Fibroblast of mammary gland (primary cell): ENCODE measurements around the gene PSMD6.

ENCODE experiments used
- DNase-seq: peaks from one replicate; pipeline ENCODE4 v3.0.0-alpha.2; 2010; ENCODE audit warnings: low read depth
- H3K4me3 ChIP-seq: 2 replicates; pipeline ENCODE4 v1.5.1; 2011; ENCODE audit warnings: low read depth, mild to moderate bottlenecking, low read length, moderate library complexity; ENCODE audit not compliant: control insufficient read depth
- TF ChIP-seq, protein P1 (sequence below): conservative IDR thresholded peaks from 2 replicates; pipeline ENCODE4 v1.5.1; 2011; ENCODE audit warnings: low read depth, low read length, inconsistent platforms; ENCODE audit not compliant: control insufficient read depth, insufficient read depth

The PSMD6 gene

DNA sequence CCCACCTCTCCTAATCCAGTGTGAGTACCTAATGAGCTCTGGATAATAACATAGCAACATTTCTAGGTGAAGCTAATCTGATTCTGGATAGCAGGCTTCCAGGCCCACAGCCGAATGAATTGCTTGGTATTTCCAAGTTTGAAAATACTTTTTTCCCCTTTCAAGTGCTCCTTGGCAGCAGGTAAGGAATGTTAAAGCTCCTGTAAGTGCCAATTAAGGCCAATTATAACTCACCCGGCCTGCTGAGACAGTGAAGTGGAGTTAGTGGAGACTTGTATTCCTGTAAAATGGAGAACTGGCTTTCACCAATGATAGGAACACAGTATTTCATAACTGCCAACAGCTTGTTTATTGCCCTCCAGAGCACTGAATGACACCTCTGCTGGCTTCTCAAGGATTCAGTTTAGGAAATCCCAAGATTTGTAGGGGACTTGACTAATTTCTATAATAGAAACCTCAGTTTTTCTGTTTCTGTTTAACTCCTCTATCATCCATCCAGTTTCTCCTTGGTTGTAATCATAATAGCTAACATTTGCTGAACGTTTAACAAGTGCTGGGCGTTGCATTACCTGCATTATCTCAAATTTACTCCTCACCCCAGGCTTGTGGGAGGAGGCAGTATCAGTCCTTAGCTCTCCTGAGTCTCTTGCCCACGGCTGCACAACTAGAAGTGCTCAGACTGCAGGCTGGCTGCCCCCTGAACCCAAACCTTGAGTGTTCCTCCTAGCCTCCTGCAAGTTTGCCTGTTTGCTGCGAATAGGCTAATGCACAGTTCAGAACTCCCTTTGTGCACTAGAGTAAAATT, 58.4 kb downstream of the PSMD6 start:
- no peak for DNase-seq
- no peak overlapping the region for H3K4me3 ChIP-seq
- TF ChIP-seq, protein P1, sequence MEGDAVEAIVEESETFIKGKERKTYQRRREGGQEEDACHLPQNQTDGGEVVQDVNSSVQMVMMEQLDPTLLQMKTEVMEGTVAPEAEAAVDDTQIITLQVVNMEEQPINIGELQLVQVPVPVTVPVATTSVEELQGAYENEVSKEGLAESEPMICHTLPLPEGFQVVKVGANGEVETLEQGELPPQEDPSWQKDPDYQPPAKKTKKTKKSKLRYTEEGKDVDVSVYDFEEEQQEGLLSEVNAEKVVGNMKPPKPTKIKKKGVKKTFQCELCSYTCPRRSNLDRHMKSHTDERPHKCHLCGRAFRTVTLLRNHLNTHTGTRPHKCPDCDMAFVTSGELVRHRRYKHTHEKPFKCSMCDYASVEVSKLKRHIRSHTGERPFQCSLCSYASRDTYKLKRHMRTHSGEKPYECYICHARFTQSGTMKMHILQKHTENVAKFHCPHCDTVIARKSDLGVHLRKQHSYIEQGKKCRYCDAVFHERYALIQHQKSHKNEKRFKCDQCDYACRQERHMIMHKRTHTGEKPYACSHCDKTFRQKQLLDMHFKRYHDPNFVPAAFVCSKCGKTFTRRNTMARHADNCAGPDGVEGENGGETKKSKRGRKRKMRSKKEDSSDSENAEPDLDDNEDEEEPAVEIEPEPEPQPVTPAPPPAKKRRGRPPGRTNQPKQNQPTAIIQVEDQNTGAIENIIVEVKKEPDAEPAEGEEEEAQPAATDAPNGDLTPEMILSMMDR, result no peak

DNA sequence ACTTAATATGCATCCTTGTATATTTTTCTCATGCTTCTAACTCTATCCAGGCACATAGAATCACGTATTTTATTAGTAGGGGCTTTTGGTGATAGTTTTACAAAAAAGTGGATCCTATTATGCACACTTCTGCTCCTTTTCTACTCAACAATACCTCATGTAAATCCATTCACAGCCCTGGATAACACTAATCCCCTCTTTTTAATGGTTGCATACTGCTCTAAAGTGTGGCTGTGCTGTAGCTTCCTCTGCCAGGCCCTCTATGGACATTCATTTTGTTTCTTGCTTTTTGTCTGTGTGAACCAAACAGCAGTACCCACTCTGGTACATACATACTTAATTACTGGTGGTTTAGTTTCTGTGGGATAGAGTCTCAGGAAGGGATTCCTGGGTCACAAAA, 59.8 kb downstream of the PSMD6 start:
- TF ChIP-seq, protein P1, result no peak
- no peak overlapping the region for H3K4me3 ChIP-seq
- DNase-seq, result no peak

DNA sequence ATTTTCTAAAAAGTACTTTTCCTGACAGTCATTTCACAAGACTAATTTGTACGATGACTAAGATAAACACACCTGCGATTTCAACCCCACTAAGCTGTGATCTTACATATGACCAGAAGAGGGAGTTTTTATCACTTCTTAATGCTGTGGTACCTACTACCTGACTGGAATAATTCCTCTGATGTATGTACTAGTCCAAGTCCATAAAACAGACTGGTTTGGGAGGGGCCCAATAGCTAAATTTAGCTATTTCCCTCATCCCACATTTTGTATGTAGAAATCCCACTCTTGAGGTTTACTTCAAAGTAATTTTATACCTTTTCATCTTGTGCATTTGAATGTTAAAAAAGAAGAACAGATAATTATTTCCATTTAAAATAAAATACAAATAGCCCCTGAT, 61.4 kb downstream of the PSMD6 start:
- TF ChIP-seq, protein P1, result peak; percentile 64
- H3K4me3 ChIP-seq, result no peak overlapping the region
- DNase-seq, result peak; percentile 59
